ENCODE measurements around the gene UGT1A8.

The UGT1A8 gene

GRCh38 chr2:233815861-233816260 is 198.4 kb downstream of the UGT1A8 start:
- Histone ChIP-seq H3K27ac (ENCODE audit: low read depth, low read length) (no peak overlapping the region), H3K36me3 (ENCODE audit: low read length) (no peaks in the 10 kb centered on the region), H3K4me2 (ENCODE audit: low read depth, low read length, poor library complexity, severe bottlenecking) (no peak overlapping the region), H2AFZ (ENCODE audit: low read depth, low read length, severe bottlenecking) (no peak overlapping the region), H3K9me3 (ENCODE audit: insufficient read depth, low read length) (no peaks in the 10 kb centered on the region), H3K79me2 (ENCODE audit: insufficient read depth, low read length) (no peaks in the 10 kb centered on the region), H3K4me3 (ENCODE audit: insufficient read depth, low read length, poor library complexity, severe bottlenecking) (no peak overlapping the region), H4K20me1 (ENCODE audit: low read depth, low read length) (no peaks in the 10 kb centered on the region), H3K27me3 (ENCODE audit: low read length) (no peaks in the 10 kb centered on the region), H3F3A (ENCODE audit: insufficient read depth) (no peaks in the 10 kb centered on the region), H3K9ac (ENCODE audit: low read length) (no peak overlapping the region), H3K9me2 (replicated peaks; ENCODE audit: insufficient read depth, low read length) (no peaks in the 10 kb centered on the region)
- no peak for TF ChIP-seq EZH2phosphoT487 (conservative IDR thresholded peaks at IDR 0.05; ENCODE audit: low read length)

GRCh38 chr2:233816334-233816733 is 198.9 kb downstream of the UGT1A8 start:
- no peaks in the 10 kb centered on the region for H3K36me3 ChIP-seq (ENCODE audit: low read length)
- H3K27ac ChIP-seq (ENCODE audit: low read depth, low read length) = no peak overlapping the region
- no peak overlapping the region for H3K4me2 ChIP-seq (ENCODE audit: low read depth, low read length, poor library complexity, severe bottlenecking)
- H3K9ac ChIP-seq (ENCODE audit: low read length) = no peak overlapping the region
- H4K20me1 ChIP-seq (ENCODE audit: low read depth, low read length) = no peaks in the 10 kb centered on the region
- H3F3A ChIP-seq (ENCODE audit: insufficient read depth) = no peaks in the 10 kb centered on the region
- no peak for TF ChIP-seq CTCF (IDR thresholded peaks at IDR 0.05; ENCODE audit: insufficient read depth, low read length, poor library complexity, severe bottlenecking)
- no peak for TF ChIP-seq EZH2phosphoT487 (conservative IDR thresholded peaks at IDR 0.05; ENCODE audit: low read length)
- no peak overlapping the region for H2AFZ ChIP-seq (ENCODE audit: low read depth, low read length, severe bottlenecking)
- no peaks in the 10 kb centered on the region for H3K79me2 ChIP-seq (ENCODE audit: insufficient read depth, low read length)
- H3K9me3 ChIP-seq (ENCODE audit: insufficient read depth, low read length) = no peaks in the 10 kb centered on the region
- H3K9me2 ChIP-seq (replicated peaks; ENCODE audit: insufficient read depth, low read length) = no peaks in the 10 kb centered on the region
- no peak overlapping the region for H3K4me3 ChIP-seq (ENCODE audit: insufficient read depth, low read length, poor library complexity, severe bottlenecking)
- H3K27me3 ChIP-seq (ENCODE audit: low read length) = no peaks in the 10 kb centered on the region

GRCh38 chr2:233816771-233817170 is 199.3 kb downstream of the UGT1A8 start:
- Histone ChIP-seq H3K4me3 (ENCODE audit: insufficient read depth, low read length, poor library complexity, severe bottlenecking) (no peak overlapping the region), H2AFZ (ENCODE audit: low read depth, low read length, severe bottlenecking) (no peak overlapping the region), H3K27me3 (ENCODE audit: low read length) (no peaks in the 10 kb centered on the region), H3K9me2 (replicated peaks; ENCODE audit: insufficient read depth, low read length) (no peaks in the 10 kb centered on the region), H4K20me1 (ENCODE audit: low read depth, low read length) (no peaks in the 10 kb centered on the region), H3K79me2 (ENCODE audit: insufficient read depth, low read length) (no peaks in the 10 kb centered on the region), H3K9ac (ENCODE audit: low read length) (no peak overlapping the region), H3K9me3 (ENCODE audit: insufficient read depth, low read length) (no peaks in the 10 kb centered on the region), H3K36me3 (ENCODE audit: low read length) (no peaks in the 10 kb centered on the region), H3K4me2 (ENCODE audit: low read depth, low read length, poor library complexity, severe bottlenecking) (no peak overlapping the region), H3K27ac (ENCODE audit: low read depth, low read length) (no peak overlapping the region), H3F3A (ENCODE audit: insufficient read depth) (no peaks in the 10 kb centered on the region)
- TF ChIP-seq EZH2phosphoT487 (conservative IDR thresholded peaks at IDR 0.05; ENCODE audit: low read length) (no peak), CTCF (IDR thresholded peaks at IDR 0.05; ENCODE audit: insufficient read depth, low read length, poor library complexity, severe bottlenecking) (no peak)

- no peak for TF ChIP-seq EZH2phosphoT487 (conservative IDR thresholded peaks at IDR 0.05; ENCODE audit: low read length)
- TF ChIP-seq CTCF (IDR thresholded peaks at IDR 0.05; ENCODE audit: insufficient read depth, low read length, poor library complexity, severe bottlenecking) = no peak
- Histone ChIP-seq H3K79me2 (ENCODE audit: insufficient read depth, low read length) (no peaks in the 10 kb centered on the region), H2AFZ (ENCODE audit: low read depth, low read length, severe bottlenecking) (no peak overlapping the region), H3K27me3 (ENCODE audit: low read length) (no peaks in the 10 kb centered on the region), H3K36me3 (ENCODE audit: low read length) (no peaks in the 10 kb centered on the region), H3K4me3 (ENCODE audit: insufficient read depth, low read length, poor library complexity, severe bottlenecking) (no peak overlapping the region), H3K9me2 (replicated peaks; ENCODE audit: insufficient read depth, low read length) (no peaks in the 10 kb centered on the region), H3K9me3 (ENCODE audit: insufficient read depth, low read length) (no peaks in the 10 kb centered on the region), H3K9ac (ENCODE audit: low read length) (no peak overlapping the region), H3F3A (ENCODE audit: insufficient read depth) (no peaks in the 10 kb centered on the region), H3K27ac (ENCODE audit: low read depth, low read length) (no peak overlapping the region), H4K20me1 (ENCODE audit: low read depth, low read length) (no peaks in the 10 kb centered on the region), H3K4me2 (ENCODE audit: low read depth, low read length, poor library complexity, severe bottlenecking) (no peak overlapping the region)
Observed at GRCh38 chr2:233817361-233817911, 200.0 kb downstream of the UGT1A8 start.

All from SU-DHL-6 (cell line).